ENCODE measurements around the gene MRPL19.

GRCh38 chr2:75602724-75603342 is 43.8 kb upstream of the MRPL19 start:
- TF ChIP-seq, protein P1, sequence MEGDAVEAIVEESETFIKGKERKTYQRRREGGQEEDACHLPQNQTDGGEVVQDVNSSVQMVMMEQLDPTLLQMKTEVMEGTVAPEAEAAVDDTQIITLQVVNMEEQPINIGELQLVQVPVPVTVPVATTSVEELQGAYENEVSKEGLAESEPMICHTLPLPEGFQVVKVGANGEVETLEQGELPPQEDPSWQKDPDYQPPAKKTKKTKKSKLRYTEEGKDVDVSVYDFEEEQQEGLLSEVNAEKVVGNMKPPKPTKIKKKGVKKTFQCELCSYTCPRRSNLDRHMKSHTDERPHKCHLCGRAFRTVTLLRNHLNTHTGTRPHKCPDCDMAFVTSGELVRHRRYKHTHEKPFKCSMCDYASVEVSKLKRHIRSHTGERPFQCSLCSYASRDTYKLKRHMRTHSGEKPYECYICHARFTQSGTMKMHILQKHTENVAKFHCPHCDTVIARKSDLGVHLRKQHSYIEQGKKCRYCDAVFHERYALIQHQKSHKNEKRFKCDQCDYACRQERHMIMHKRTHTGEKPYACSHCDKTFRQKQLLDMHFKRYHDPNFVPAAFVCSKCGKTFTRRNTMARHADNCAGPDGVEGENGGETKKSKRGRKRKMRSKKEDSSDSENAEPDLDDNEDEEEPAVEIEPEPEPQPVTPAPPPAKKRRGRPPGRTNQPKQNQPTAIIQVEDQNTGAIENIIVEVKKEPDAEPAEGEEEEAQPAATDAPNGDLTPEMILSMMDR (IDR thresholded peaks at IDR 0.05; ENCODE audit: extremely low read depth in 1 of 2, insufficient read depth in 1 of 2, low read depth in 1 of 2, low read length in 2 of 2), result no peak
- TF ChIP-seq POLR2A (IDR thresholded peaks at IDR 0.05; ENCODE audit: low read depth, low read length) (no peak), EZH2 (IDR thresholded peaks at IDR 0.05; ENCODE audit: borderline replicate concordance, low read depth, low read length, severe bottlenecking) (no peak)

All from endothelial cell of umbilical vein (primary cell).